Measurements from ENCODE around the gene IPMK.

Gene IPMK

DNA sequence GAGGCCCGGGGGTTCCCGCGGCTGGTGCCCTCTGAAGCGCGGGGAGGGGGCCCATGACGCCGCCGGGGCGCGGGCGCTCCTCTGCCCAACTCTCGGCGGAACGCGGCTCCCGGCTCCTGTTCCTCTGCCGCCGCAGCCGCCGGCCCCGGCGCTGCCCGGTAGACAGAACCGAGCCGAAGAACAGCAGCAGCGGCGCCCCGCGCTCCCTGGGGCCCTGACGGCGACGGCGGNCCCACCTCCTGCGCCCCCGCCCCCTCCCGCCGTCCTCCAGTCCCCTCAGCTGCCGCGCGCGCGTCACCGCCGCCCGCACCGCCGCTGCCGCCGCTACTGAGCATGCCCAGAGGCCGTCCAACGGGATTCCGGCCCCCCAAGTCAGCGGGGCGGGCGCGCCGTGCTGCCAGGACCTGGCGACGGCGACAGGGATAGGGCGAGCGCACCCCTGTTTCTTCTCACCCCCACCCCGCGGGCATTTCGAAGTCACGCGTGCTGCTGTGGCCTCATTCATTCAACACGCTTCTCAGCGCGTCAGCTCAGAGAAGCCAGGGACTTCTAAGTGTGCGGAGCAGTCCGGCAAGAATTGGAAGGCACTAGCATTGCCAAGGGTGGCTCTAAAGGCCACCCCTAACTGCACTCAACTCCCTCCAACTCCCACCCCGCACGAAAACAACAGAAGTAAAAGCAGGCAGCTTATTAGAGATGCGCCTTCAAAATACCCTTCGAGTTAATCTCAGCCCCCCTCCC lies at the start of gene IPMK:
Gene IPMK (minus strand): TSS at position 182 of the 741 bp plus-strand sequence. CDS start 283 bp downstream, outside the sequence.
- DNase-seq: peak; percentile 93

DNA sequence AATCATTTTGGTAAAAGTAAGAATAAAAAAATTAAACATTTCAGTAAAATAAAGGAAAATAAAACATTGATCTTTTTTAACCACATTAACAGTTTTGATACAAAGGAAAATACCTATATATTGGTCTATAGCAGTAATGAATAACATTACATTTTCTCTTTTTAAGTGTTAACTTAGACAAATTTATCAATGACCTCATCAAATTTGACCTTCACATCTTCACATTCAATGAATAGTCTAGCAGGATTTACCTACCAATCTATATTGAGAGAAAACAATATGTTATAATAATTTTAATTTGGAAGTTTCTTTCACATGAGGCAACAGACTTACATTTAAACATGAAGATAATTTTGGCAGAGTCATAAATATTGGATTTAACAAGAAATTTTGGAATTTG lies 49.2 kb upstream of the IPMK start:
- DNase-seq: no peak

- no peak for DNase-seq
These were observed 43.3 kb upstream of the IPMK start for GRCh38 chr10:58311026-58311425.

- no peak for DNase-seq
These were observed 40.0 kb upstream of the IPMK start for GRCh38 chr10:58307676-58308075.

GRCh38 chr10:58305821-58306220 lies 38.1 kb upstream of the IPMK start:
- no peak for DNase-seq

DNA sequence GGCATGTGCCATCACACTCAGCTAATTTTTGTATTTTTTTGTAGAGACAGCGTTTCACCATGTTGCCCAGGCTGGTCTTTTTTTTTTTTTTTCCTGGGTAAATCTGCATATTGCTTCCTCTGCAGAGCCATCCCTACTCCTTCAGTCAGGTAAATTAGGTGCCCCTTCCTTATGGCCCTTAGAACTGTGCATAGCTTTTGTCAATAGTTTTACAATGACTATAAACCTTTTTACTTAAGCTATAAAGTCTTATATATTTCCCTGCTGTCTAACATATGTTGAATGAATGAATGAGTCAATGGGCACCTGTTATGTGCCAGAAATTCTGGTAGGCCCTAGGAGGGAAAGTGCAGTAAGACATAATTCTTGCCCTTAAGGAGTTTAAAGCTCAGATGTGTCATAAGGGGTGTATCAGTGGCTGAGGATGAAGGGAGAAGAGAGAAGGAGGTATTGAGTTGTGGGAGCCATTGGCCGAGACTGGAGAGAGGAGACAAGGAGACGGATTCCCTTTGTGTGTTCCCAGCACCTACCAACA lies 36.5 kb upstream of the IPMK start:
- no peak for DNase-seq

DNA sequence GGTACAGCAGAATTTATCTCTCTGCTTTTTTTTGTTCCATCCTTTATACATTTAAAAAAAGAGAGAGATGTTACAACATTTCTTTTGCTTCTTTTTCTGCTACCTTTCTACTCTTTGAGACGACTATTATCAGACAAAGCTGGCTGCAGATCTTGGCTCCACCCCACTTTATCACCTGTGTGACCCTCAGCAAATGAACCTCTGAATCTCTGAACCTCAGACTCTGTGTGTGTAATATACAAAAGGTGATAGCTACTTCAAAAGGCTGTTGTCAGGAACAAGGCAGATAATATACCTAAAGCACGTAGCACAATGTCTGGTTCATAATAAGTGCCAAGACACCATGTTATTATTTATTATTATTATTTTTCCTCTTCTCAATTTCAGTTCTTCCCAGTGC lies 34.6 kb upstream of the IPMK start:
- DNase-seq: no peak

GRCh38 chr10:58300676-58301075 lies 33.0 kb upstream of the IPMK start:
- DNase-seq: no peak

DNA sequence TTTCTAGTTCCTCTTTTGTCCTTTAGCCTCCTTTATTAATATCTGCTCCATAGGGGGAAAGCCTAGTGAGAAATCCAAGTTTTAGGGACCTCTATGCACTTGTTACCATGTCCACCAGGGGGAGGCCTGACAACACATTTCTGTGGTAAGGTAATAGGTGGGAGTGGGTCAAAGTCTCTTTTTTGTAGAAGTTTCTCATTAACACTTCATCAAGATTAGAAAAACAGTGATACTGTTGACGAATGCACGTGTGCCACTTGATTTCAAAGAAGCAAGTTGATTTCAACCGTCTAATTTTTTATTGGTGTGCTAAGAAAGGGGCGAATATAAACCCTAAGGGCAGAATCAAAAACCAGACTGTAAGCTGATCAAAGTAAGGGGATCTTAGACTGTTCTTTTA lies 31.9 kb upstream of the IPMK start:
- no peak for DNase-seq

- no peak for DNase-seq
These were observed 26.3 kb upstream of the IPMK start for GRCh38 chr10:58293989-58294388.

GRCh38 chr10:58291538-58292174 lies 24.0 kb upstream of the IPMK start:
- no peak for DNase-seq

DNA sequence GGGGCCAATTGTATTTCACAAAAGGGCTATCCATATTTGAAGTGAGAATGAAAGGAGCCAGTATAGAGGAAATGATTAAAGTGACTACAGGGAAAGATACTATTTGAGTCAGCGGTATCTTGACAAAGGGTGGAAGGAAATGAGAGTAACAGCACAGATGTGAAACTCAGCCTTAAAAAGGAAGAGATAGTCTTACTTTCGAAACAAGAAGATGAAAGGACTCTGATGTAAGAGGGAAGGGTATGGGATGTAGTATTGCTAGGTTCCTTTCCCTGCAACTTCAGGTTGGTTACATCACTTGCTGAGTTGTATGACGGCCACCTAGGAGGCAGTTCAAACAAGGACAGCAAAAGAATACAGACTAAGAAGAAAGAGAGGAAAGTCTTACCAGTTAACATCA lies 14.9 kb upstream of the IPMK start:
- no peak for DNase-seq

DNA sequence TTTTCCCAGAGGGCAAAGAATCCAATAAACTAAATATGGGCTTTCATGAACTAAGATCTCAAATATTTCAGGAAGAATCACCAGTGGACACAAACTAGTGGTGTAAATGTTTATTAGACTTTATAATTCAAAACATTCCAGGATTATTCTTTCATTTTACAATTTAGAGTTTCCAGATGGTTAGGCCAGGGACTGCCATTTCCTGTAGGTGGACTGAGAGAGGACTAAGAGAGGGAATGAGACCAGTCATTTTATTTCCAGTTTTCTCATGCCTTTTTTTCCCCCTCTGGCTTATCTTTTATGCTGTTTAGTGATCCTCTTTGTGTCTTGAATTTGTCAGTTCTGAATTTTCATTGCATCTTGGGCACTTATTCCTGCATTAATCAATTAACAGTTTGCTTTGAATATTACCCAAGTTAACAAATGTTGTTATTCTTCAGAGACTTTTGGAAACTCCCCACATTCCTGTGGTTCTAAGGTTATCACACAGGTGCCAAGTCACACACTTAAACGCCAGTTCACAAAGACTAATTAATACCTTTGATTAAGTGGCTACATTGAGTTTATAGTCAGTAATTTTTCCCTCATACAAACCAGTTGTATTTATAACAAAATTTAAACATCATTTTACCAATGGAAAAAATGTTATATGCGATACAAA lies 13.5 kb upstream of the IPMK start:
- no peak for DNase-seq

GRCh38 chr10:58280477-58280876 lies 12.8 kb upstream of the IPMK start:
- DNase-seq: no peak

- DNase-seq: no peak
These were observed 11.2 kb upstream of the IPMK start for GRCh38 chr10:58278962-58279307.

GRCh38 chr10:58278274-58278961 lies 10.7 kb upstream of the IPMK start:
- DNase-seq: no peak

DNA sequence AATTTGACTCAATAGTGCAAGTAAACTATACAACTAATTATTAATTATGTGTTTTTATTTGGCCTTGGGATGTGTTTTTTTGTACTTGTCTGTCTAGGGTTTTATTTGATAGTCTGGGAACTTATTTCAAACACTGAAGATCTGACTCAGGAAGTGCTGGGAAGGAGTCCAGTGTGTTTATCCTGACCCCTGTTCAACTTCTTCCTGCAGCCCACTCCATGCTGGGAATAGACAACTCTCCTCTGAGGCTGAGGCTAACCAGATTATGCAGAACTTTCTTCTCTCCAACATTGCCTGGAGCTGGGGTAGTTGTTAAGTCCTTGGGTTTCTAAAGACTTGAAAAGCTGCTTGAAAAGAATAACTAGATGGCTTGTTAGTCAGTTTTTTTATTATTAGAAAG lies 8.2 kb upstream of the IPMK start:
- no peak for DNase-seq

DNA sequence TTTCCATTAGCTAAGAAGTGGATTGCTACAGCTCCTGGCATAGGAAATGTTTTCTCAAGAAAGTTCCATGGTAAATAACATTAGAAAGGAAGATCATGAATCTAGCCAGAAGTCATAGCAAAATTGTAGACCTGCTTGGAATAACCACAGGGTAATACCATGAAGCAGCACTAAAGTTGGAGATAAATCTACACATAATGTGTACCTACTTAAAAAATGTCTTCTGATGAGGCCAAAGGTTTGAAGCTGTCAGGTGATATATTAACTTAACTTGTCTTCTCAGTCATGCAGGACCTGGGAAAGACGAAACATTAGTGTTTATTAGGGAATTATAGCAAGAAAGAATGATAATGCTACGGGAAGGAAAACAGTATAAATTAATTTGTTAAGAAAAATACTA lies 7.6 kb upstream of the IPMK start:
- DNase-seq: no peak

GRCh38 chr10:58269782-58270290 lies 2.1 kb upstream of the IPMK start:
- no peak for DNase-seq

DNA sequence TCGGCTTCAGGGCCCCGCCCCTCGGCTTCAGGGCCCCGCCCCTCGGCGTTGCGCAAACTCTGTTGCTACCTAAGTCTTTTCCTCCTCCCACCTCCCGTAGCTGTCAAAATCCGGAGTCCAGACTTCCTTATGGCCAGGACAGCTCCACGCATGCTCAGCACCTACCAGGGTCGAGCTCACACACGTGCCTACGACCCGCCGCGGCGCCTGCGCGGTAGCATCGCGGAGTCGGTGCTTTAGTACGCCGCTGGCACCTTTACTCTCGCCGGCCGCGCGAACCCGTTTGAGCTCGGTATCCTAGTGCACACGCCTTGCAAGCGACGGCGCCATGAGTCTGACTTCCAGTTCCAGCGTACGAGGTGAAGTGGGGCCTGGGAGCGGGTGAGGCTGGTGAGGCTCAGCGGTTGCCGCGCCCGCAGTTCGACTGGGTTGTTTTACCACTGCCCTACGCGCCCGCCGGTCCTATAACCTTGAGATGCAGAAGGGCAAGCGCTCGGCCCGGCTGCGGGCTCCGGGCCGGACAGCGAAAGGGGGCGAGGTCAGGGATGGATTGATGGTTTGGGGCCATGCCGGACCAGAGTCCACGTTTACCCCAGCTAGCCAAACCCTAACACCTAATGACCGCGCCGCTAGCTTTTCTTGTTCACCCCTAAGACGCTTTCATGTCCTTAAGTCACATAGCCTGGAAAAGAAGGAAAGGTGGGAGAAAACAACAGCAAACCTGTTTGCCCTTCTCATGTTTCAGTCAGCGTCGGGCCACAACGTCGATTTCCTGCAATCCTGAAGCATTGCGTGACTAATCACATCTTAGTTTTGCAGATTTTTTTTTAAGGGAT lies 1.5 kb upstream of the IPMK start, which contains the start of gene CISD1:
Gene CISD1 (plus strand): TSS at position 217 of the 836 bp plus-strand sequence. CDS start 112 bp downstream, at position 329.
- peak; percentile 97 for DNase-seq

GRCh38 chr10:58268454-58268945 lies 806 bp upstream of the IPMK start:
- no peak for DNase-seq

Measured in right hindlimb (tissue), 1 donor.